ES-I3 (cell line): ENCODE results near the gene NR1H4.

ENCODE experiments used
- H3K36me3 ChIP-seq: 2 replicates; pipeline ENCODE4 v1.6.1; 2013; ENCODE audit warnings: mild to moderate bottlenecking, low read length, control low read depth, moderate library complexity; ENCODE audit not compliant: insufficient read depth
- H3K4me1 ChIP-seq: 2 replicates; pipeline ENCODE4 v1.6.1; 2013; ENCODE audit warnings: mild to moderate bottlenecking, control low read depth, low read length; ENCODE audit not compliant: insufficient read depth
- H3K9ac ChIP-seq: 2 replicates; pipeline ENCODE4 v1.6.1; 2013; ENCODE audit warnings: low read depth, mild to moderate bottlenecking, low read length, moderate library complexity
- H3K9me3 ChIP-seq: 2 replicates; pipeline ENCODE4 v1.6.1; 2013; ENCODE audit warnings: mild to moderate bottlenecking, low read length, moderate library complexity; ENCODE audit not compliant: control insufficient read depth, insufficient read depth

Gene NR1H4

DNA sequence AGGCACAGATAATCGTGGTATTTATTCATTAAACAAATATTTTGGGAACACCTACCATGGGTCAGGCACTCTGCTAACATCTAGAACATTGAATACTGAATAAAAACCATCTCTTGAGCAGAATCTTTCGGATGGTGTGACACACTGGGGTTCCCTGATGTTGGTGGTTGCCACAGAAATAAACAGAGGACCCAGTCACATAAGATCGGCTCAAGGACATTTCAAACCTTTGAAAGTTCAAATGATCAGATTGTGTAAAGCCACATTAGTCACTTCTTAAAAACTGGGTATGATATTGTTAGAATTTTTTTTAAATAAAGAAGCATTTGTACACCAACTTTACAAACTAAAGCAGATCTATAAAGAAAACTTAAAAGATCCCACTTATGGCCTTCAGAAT is 39.0 kb downstream of the NR1H4 start:
- H3K4me1 ChIP-seq, result no peaks in the 10 kb centered on the region
- H3K9ac ChIP-seq, result no peak overlapping the region
- H3K9me3 ChIP-seq, result no peaks in the 10 kb centered on the region
- H3K36me3 ChIP-seq, result no peaks in the 10 kb centered on the region

DNA sequence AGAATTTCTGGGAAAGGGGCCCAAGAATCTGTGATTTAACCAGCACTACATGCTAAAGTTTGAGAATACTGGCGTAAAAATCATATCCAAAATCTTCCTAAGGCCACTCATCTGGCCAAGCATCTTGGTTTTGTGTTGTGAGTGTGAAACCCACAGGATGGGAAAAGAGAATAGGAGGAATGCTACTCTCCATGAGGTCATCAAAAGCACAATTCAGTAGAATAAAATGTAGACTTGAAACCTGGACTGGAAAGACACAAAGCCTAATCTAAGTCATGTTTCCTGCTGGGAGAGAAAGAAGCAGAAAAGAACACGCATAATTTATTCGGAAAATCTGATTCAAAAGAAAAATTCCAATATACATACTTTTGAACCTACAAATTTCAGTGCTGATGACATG is 42.3 kb downstream of the NR1H4 start:
- no peaks in the 10 kb centered on the region for H3K36me3 ChIP-seq
- H3K9ac ChIP-seq, result no peak overlapping the region
- H3K4me1 ChIP-seq, result no peaks in the 10 kb centered on the region
- H3K9me3 ChIP-seq, result no peaks in the 10 kb centered on the region

DNA sequence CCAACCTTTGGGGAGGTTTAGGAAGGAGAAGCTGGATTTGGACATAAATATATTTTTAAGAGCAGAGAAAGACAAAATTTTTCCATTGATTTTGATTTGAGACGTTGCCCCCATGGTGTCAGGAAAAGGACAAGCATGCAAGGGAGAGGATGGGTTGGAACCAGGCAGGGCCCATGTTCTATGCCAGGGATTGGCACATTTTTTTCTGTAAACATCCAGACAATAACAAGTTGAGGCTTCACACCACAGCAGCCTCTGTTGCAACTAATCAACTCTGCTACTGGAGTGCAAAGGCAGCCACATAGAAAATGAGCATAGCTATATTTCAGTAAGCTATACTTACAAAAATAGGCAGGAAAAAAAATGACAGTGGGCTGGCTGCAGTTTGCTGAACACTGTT is 44.7 kb downstream of the NR1H4 start:
- no peaks in the 10 kb centered on the region for H3K9me3 ChIP-seq

DNA sequence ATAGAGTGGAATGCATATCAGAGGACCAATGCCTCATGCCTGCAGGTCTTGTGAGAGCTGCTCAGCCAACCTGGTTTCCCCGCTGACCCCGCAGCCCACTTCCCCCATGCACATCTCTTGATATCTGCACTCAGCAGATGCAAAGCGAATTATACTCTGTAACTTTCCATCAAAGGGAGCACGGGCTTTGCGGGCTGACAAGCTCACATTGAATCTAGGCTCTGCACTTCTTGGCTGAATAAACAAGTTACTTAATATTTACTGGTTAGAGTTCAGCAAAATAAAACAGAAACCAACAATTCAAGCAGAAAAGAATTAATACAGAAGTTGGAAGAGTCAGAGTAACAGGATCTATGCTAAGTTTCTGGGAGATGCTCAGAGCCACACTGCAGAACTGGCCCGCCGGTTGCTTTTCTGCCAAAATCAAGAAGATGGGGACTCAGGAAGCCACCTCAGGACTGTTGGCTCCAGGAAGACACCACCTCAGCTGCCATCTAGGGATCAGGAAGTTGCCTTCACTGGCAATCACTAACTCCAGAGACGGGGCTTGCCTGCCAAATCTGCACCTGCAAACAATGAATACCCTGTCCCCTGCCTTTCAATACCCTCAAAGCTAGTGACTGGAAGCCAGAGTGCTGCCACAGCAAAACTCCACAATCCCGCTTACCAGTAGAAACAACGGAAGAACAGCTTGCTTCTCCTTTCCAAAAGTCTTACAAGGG is 46.5 kb downstream of the NR1H4 start:
- Histone ChIP-seq H3K4me1 (no peaks in the 10 kb centered on the region), H3K9me3 (no peaks in the 10 kb centered on the region), H3K36me3 (no peaks in the 10 kb centered on the region), H3K9ac (no peak overlapping the region)

More for the DNA sequence above, 44.7 kb downstream of the NR1H4 start:
- H3K36me3 ChIP-seq, result no peaks in the 10 kb centered on the region
- no peak overlapping the region for H3K9ac ChIP-seq
- H3K4me1 ChIP-seq, result no peaks in the 10 kb centered on the region

DNA sequence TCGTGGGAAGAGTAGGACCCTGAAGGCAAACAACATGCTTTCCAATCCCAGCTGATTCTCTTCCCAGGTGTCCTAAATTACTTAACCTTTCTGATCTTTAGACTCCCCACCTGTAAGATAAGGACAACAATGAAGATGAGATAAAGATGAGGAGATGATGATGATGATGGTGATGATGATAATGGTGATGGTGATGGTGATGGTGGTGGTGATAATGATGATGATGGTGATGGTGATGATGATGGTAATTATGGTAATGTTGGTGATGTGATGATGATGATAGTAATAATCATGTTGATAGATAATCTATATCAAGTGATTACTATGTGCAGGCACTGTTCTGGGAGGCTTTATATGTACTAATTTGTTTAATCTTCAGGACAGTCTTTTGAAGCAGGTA is 48.3 kb downstream of the NR1H4 start:
- Histone ChIP-seq H3K36me3 (no peaks in the 10 kb centered on the region), H3K9ac (no peak overlapping the region), H3K4me1 (no peaks in the 10 kb centered on the region)

DNA sequence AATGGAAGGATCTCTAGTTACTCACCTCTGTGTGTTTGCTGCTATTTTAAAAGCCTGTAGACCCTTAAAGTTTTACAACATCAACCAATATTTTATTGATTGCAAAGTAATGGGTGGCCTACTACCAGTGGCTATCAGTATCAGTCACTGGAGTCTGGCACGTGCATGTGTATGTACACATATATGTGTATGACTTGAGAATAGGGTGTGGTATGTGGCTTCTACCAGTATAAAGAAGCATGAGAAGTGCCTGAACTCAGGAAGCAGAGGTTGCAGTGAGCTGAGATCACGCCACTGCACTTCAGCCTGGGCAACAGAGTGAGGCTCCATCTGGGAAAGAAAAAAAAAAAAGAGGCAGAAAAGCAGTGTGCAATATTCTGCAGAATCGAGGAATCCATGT is 54.4 kb downstream of the NR1H4 start:
- H3K4me1 ChIP-seq, result no peaks in the 10 kb centered on the region
- no peaks in the 10 kb centered on the region for H3K9me3 ChIP-seq
- H3K9ac ChIP-seq, result no peak overlapping the region
- no peaks in the 10 kb centered on the region for H3K36me3 ChIP-seq

More for the DNA sequence above, 48.3 kb downstream of the NR1H4 start:
- no peaks in the 10 kb centered on the region for H3K9me3 ChIP-seq

DNA sequence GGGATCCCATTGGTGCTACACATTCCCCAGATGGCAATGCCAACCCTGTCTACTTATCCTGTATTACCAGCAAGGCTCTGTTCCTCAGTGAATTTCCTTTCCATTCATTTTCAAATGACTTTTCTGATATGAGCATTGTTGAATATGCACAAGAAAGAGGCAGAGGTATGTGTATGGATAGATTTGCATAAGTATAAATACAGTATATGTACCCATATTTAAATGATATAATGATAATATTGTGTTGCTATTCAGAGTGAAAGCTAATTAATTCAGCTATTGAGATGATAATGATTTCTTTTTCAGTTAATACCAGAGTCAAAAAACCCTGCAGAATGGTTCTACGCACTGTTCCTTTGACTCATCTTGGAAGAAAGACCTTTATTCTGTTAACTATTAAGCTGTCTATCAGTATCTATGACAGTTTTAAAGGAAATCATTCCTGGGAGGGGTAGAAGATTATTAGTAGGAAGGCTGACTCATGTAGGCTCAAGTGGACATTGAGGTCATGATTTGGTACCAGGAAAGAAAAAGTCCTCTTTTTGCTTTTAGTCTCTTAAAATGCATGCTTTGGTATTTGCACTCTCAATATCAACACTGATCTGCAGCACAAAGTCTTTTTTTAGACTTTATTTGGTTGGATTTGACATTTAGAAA is 54.9 kb downstream of the NR1H4 start:
- Histone ChIP-seq H3K4me1 (no peaks in the 10 kb centered on the region), H3K9me3 (no peaks in the 10 kb centered on the region), H3K9ac (no peak overlapping the region), H3K36me3 (no peaks in the 10 kb centered on the region)

DNA sequence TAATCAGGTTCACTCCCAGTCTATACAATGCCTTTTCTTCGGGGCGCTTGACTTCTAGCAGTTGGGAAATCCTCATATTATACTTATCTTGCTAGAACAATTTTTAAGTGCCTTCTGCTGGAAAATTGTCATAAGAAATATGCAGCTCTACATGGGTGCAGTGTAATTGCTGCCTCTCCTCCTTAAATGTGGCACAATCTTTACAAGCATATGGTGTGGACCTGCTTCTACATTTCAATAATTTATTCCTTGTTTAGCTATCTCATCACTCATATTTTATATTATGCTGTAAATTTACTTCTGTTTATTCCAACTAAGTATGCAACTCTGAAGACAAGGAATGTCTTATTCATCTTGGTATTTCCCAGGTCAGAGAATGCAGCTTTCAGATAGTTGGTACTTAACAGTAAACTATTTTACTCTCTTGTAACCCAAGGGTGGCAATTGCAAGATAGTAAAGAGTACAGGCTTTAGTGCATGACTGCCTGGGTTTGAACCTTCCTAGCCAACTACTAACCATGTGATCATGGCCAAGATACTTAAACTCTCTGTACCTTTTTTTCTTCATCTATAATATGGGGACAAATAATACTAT is 56.2 kb downstream of the NR1H4 start:
- Histone ChIP-seq H3K9ac (no peak overlapping the region), H3K36me3 (no peaks in the 10 kb centered on the region), H3K9me3 (no peaks in the 10 kb centered on the region), H3K4me1 (no peaks in the 10 kb centered on the region)

DNA sequence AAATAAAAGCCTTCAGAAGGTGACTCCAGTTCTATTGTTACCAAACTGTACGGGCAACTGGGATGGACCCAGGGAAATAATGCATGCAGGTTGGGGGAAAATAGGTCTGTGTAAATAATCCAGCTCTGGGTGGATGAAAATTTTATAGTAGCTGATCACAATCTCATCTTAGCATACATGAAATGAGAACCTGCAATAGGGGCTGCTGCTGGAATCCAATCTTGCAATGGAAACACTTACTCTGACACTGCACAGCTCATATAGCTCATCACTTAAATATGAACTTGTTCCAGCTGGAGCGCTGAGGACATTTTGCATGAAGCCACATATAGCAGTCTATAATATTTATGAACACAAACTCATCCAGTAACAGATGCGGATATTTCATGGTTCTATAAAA is 59.7 kb downstream of the NR1H4 start:
- no peaks in the 10 kb centered on the region for H3K36me3 ChIP-seq
- H3K9ac ChIP-seq, result no peak overlapping the region
- no peaks in the 10 kb centered on the region for H3K4me1 ChIP-seq
- no peaks in the 10 kb centered on the region for H3K9me3 ChIP-seq

DNA sequence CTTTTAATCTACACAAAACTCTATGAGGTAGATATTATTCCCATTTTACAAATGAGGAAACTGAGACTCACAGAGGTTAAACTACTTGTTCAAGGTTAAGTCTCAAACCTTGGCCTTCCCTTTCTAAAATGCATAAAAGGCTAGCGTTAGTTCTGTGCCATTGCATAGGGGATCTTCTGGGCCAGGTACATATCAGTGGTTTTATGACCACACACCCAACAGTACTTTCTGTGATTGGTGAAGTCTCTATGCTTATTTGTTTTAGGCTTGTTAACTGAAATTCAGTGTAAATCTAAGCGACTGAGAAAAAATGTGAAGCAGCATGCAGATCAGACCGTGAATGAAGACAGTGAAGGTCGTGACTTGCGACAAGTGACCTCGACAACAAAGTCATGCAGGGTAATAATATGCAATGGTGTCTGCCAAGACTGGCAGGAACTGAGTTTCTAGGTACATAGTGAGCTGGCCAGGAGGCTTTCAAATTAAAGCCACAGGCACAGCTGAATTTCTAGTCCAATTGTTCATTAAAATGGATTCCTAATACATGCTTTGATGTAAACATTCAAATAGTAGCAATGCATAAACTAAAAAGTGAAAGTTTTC is 61.1 kb downstream of the NR1H4 start:
- no peaks in the 10 kb centered on the region for H3K4me1 ChIP-seq
- H3K36me3 ChIP-seq, result no peaks in the 10 kb centered on the region
- no peaks in the 10 kb centered on the region for H3K9me3 ChIP-seq
- H3K9ac ChIP-seq, result no peak overlapping the region

DNA sequence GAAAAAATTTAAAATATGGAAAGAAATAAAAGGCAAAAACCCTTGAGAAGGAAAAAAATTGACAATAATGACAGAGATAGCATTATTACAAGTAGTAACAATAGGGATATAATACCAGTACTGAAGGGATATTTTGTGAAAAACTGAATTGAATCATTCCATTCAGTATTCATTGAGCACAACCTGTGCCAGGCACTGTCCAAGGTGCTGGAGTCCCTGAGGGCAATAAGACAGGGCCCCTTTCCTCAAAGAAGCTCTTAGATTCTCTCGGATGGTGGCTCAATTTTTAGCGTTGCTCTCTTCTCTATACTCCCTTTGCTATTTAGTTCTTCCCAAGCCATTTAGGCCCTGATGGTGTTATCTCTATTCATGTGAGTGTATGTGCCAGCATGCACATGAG is 65.5 kb downstream of the NR1H4 start:
- no peaks in the 10 kb centered on the region for H3K9me3 ChIP-seq
- no peak overlapping the region for H3K9ac ChIP-seq
- no peaks in the 10 kb centered on the region for H3K36me3 ChIP-seq
- H3K4me1 ChIP-seq, result no peaks in the 10 kb centered on the region

DNA sequence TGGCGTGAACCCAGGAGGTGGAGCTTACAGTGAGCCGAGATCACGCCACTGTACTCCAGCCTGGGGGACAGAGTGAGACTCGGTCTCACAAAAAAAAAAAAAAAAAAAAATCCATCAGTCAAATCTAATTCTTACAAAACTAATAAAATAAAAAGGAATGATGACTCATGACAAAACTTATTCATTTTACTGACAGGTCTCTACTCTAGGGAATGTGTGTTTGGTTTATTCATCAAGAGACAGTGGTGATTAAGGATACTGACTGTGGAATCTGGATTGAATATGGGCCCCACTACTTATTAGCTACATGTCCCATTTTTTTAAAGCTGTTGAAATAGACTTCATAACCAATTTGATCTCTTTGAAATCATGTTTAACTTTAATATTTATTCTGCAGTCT is 70.5 kb downstream of the NR1H4 start:
- no peaks in the 10 kb centered on the region for H3K9me3 ChIP-seq
- no peak overlapping the region for H3K9ac ChIP-seq
- H3K4me1 ChIP-seq, result no peaks in the 10 kb centered on the region
- no peaks in the 10 kb centered on the region for H3K36me3 ChIP-seq

DNA sequence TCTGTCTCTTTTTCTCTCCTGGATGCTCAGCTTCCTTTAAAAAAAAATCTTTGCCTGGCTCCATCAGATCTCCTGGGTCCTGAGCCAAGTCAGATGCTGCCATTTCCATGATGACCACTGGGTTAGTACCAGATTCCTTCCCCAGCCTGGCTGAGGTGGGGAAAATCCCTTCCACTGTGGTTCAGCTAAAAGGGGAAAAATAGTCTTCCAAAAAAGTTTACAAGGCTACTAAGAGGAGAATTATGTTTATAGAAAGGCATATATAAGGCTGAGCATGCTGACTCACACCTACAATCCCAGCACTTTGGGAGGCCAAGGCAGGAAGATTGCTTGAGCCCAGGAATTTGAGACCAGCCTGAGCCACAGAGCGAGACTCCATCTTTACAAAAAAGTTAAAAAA is 71.4 kb downstream of the NR1H4 start:
- H3K9ac ChIP-seq, result no peak overlapping the region
- no peaks in the 10 kb centered on the region for H3K9me3 ChIP-seq
- H3K36me3 ChIP-seq, result no peaks in the 10 kb centered on the region
- no peaks in the 10 kb centered on the region for H3K4me1 ChIP-seq

DNA sequence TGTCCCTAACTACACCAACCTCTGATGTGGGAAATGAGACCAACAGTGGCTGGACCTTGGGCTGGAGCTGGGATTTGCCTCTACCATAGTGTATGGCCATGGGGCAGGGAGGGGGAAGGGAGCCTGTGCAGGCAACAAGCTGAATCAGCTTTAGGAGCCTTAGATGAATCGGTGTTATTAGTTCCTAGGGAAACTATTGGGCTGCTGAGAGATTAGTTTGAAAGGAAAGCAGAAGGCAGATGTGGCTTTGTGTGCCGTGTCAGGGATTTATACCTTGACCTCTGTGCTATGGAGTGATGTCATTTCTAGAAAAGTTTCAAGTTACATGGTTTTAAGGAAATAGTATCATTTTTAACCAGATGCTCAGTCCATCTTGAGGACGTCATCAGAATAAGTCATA is 80.3 kb downstream of the NR1H4 start:
- Histone ChIP-seq H3K36me3 (no peaks in the 10 kb centered on the region), H3K9ac (no peak overlapping the region), H3K4me1 (peaks cover 10% of the 10 kb centered on the region), H3K9me3 (no peaks in the 10 kb centered on the region)

DNA sequence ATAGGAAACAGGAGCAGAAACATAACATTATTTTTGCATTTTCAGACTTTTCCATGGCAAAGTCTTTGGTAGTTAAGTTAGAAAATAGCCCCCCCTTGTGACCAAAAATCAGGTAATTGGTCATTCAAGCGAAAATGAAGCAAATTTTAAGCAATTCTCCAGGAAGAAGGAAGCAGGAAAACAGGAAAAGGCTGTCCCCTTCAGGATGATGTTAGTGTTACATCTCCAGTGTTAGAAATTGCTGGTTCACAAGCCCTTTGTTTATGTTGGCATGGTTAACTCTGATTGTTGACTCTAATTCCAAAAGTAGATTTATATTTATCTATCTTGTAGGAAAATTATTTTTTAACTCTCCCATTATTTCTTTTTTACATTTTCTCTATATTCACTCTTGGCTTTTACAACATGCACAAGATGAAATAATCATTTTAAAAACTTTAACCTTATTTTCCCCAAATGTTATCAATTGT is 81.0 kb downstream of the NR1H4 start:
- Histone ChIP-seq H3K36me3 (no peaks in the 10 kb centered on the region), H3K4me1 (peaks cover 10% of the 10 kb centered on the region), H3K9me3 (no peaks in the 10 kb centered on the region), H3K9ac (no peak overlapping the region)
